GM18868 (cell line): ENCODE results near the gene EML3.
"Not testable (repeated sequence)": the region's sequence is repeated elsewhere in the genome, so short reads cannot be mapped to it uniquely, and the experiment has no call there.

Experiments
- ATAC-seq: cut with Tn5 transposase; IDR thresholded peaks from one replicate; pipeline ENCODE4 v1.9.1; 2021; ENCODE audit warnings: mild to moderate bottlenecking, moderate library complexity; ENCODE audit not compliant: unreplicated experiment

EML3 gene

DNA sequence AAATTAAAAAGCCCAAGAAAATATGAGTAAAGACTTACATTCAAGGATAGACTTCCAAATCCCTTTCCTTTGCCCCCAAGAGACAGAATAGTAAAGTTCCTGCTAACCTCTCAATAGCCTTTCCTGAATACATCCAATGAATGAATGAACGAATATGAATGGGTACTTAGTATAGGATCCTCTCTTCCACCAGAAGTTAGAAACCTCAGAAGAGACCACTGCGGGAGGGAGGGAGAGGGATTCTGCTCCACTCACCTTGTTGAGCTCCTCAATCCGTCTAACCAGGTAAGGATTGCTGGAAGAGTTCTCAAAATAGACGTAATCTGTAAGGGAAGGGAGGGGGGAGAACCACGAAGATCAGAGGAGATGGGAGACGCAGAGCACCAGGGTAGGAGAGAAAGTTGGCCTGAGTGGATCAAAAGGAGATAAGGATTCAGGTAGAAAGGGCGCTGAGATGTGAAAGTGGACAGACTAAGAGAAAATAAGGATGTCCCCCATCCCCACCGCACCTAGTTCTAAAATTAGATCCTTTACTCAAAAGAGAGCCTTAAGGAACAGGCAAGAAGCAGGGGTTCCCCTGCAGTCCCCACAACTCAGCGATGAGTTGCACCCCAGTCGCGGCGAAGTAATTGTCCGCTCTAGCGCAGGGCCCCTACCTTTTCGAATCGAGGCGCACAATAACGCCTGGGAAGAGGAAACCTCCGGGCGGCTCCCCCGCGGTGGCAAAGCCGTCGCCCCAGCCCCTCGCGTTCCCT is 12.0 kb downstream of the EML3 start:
- no peak for ATAC-seq

DNA sequence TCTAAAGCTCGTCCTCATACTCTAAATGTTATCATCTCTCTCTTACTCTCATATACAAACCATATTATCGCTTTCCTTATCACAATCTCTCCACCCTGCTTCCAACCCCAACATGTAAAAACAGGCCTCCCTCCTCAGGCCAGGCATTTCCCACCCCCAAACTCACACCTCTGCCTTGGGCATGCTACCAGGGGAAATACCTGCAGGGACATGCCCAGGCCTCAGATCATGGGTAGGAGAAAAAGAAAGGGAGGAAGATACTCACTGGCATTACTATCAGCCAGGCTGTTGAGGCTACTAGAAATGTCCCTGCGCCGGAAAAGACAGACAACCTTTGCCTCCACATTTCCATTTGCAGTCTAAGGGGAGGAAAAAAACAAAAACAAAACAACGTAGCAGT is 12.7 kb downstream of the EML3 start:
- ATAC-seq, result no peak

DNA sequence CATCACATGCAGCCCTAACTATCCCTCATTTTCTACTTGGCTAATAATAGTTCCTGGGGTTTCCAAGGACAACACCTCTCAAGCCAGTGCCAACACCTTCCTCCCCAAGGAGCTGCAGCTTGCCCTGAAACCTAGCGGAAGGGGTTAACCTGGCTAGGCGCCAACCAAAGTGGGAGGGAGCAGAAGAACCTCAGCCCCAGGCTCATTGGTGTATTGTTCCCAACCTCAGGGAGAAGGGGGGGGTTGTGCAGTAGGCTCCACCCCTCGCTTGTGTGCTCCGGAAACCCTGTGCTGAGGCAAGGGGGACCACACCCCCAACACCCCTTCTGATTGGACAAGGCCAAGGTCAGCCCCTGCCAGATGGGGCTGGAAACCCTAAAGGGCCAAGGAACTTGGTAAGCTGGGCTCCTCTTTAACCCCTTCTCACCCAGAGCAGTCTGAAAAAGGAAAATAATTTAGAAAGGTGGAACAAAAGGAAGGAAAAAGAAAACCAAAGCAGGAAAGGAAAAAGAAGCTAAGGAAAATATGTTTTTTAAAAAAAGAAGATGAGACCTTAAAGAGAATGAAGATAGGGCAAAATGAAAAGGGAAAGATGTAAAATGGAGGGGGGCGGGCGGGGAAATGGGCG is 13.4 kb downstream of the EML3 start:
- peak; percentile 66 for ATAC-seq

- no peak for ATAC-seq
These were observed 17.5 kb downstream of the EML3 start for GRCh38 chr11:62595124-62595523.

GRCh38 chr11:62593434-62594044 is 19.0 kb downstream of the EML3 start:
- ATAC-seq, result no peak

- ATAC-seq, result no peak
These were observed 19.6 kb downstream of the EML3 start for GRCh38 chr11:62592989-62593421.

DNA sequence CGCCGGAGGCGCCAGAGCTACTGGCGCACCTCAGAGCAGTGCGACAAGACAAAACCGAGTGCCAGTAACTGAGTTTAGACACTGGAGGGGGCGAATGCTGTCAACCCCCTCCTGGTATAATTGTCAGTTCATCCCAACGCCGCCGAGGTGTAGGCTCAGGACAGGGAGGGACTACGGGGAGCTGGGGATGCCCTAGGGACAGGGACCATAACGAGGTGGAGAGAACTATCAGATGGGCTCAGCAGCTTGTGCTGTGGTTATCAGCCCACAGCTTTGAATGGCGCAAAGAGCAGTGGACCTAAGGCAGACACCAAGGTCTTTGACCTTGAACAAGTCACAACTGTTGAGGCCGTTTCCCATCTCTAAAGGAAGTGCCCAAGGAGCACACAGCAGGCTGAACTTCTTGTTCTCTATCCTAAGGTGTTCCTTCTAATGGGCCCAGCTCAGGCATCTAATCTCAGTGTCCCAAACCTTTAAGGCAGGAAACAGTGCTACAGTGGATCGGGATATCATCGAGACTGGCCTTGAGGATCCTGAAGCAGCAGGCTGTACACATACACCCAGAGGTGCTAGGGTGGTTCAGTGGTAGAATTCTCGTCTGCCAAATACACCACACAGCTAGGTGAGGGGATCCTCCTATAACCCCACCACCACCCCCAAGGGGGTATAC is 20.3 kb downstream of the EML3 start:
- no peak for ATAC-seq

DNA sequence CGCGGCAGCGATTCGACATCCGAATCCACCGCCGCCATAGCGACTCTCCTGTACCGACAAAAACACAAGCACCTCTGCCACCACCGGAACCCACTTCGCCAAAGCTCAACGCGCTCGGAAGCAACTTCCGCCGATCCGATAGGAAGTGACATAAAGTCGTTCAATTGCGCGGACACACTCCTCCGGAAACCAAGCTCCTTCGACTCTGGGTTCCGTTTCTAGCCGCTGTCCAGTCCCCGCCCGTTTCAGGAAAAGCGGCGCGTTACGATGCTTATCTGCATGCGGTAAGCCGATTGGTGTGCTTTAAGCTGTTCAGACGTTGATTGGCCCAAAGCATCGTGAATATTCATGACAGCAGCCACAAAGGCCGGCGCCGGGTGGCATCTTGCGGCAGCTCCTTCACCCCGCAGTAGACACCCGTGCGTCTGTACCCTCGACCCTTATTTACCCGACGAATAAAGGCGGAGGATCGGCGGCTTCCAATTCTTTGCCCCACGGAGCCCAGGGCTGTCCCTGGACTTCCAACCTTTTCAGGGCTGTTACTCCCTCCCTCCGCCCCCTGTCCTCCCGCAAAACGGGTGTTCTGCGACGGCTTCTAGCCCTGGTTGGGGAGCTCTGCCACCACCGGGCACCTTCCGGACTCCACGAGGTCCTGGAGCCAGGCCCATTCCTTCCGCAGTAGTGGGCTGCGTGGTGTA is 21.0 kb downstream of the EML3 start, which contains the start of gene TUT1:
TSS of gene TUT1 (minus strand) at position 76 of the 698 bp plus-strand sequence. CDS start at position 38, 38 bp downstream.
- ATAC-seq, result peak; percentile 88

DNA sequence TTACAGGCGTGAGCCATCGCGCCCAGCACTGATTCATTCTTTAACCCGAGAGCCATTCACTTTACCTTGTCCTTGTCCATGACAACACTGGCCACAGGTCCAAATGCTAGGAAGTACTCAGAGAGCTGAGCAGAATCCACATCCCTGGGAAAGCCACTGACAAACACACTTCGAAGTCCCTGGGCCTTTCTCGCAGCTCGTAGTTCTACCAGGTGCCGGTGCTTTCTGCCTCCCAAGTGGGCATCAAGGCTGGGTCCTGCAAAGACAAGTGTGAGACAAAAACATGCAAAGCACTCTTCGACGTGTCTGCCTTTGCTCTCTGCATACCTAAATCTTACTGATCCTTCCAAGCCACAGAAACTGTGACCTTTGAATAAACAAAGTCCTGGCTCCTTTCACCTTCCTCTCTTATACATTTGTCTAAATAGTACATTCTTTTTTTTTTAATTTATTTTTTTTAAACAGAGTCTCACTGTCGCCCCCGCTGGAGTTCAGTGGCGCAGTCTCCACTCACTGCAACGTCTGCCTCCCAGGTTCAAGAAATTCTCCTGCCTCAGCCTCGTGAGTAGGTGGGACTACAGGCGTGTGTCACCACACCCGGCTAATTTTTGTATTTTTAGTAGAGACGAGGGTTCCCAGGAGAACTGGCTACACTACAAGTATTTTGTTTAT is 23.5 kb downstream of the EML3 start:
- no peak for ATAC-seq

DNA sequence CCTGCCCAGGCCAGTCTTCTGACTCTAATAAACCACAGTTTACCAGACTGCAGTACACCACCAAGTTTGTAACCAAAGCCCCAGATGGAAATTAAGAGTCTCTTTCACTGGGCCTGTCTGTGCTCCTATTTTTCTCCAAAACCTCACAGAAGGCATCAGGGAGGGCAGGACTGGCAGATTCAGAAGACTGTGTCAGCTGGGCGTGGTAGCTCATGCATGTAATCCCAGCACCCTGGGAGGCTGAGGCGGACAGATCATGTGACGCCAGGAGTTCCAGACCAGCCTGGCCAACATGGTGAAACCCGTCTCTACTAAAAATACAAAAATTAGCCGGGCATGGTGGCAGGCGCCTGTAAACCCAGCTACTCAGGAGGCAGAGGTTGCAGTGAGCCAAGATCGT is 27.2 kb downstream of the EML3 start:
- not testable (repeated sequence) for ATAC-seq

GRCh38 chr11:62581735-62582134 is 30.8 kb downstream of the EML3 start:
- ATAC-seq, result not testable (repeated sequence)

DNA sequence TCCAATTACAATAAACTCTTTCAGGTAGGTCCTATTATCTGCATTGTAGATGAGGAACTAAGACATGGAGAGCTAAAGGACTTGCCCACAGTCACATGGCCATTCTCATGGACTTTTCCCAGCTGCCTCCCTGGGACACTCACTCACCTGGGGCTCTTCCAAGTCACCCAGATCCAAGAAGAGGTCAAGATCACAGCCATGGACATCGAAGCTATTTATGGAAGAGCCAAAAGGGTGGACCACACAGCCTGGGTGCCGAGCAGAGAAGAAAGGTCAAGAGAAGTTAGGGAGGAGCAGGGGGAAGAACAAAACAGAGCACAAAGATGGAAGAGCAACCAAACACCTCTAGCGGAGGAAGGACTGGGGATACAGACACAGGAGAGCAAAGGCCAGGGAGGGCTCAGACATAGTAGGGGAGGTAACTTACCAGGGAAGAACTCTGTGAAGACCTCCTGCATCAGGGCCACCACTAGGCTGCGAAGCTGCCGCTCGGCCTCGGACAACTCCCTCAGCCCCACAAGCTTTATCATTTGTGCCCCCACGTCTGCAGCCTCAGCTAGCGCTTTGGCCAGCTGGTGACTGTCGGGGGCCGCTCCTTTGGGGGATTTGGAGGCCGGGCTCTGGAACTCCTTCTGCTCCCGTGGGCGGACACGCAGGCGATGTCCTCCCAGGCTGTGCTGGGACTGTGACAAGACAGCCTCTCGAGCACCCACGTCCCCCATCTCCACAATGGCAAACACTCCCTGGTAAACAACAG is 31.4 kb downstream of the EML3 start:
- ATAC-seq, result no peak

GRCh38 chr11:62579252-62579651 is 33.3 kb downstream of the EML3 start:
- no peak for ATAC-seq

DNA sequence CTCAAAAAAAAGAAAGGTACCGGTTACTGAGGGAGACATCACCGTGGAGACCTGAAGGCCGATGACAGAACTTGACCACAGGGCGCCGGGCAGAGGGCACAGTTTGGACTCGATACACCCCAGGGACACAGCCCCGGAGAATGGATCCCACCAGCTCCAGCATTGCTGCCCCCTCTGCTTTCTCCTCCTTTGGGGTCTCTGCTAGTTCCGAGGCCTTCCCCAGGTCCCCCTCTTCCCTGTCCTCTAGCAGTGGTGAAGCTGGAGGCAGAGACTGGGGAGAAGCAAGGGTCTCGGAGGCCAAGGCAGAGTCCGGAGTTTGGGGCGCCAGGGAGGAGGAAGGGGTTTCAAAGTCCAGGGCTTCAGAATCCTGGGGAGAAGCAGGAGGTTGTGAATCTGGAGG is 34.0 kb downstream of the EML3 start:
- no peak for ATAC-seq

GRCh38 chr11:62577046-62577714 is 35.4 kb downstream of the EML3 start:
- no peak for ATAC-seq

DNA sequence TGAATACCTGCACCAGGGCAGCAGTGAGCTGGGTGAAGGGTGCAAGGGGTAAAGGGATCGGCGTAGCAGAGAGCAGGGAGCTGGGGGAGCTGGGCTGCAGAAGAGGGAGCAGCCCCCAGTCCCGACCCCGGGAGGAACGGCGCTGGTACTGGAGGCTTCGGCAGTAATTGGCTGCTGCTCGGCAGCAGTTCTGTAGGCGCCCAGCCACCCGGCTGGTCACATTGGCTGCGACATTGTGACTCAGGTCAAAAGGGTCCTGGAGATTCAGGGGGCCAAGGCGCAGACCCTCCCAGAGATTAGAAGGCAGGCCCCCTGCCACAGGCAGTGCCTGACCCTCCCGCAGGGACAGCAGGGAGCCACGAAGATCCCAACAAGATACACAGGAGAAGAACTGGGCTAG is 36.7 kb downstream of the EML3 start:
- ATAC-seq, result no peak

DNA sequence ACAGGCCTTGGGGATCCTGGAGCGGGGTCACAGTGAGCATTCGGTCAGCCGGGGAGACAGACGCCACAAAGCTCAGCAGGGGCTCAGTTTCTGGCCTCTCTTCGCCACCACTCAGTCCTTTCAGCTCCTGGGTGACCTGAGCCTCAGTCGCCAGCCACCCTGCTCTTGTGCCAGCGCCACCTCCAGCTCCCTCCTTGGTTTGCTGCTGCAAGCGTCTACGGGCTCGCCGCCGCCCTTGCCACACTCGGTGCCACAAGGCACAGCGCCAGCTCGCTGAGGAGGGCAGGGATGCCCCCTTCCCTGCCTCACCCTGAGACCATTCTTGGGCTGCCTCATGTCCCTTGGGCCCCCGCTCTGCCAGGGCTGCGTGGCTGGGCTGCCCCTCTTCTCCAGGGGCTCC is 37.4 kb downstream of the EML3 start:
- no peak for ATAC-seq

DNA sequence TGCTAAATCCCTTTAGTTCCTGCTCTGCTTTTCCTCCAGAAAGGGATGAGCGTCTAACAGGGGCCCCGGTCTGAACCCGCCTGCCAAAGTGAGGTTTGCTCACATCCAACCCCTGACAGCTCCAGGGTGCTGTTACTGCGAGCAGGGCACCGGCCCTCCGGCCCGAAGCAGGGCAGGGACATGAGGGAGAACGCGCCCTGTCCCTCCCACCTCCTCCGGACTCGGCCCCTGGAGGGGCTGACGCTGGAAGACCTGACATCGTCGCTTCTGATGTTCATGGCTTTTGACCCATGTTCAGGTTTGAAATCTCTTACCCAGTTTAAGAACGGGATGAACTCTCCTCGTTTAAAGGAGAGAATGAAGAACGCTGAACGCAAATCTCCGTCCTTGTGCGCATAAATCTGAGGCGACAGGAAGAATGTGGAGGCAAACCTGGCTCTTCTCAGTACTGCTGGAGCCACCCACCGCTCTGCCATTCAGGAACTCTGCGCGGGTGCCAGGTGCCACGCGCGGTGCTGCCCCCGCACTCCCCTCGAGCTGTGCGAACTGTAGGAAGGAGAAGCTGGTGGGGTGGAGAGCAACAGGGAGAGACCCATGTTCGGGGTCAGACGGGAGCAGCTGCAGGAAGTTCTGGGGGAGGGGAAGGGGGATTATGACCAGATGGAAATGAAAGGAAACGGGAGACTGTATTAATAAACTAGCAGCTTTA is 38.1 kb downstream of the EML3 start:
- no peak for ATAC-seq
